HEK293 (cell line): Measurements from ENCODE around the gene AXIN1.

Experiments
- CTCF ChIA-PET: fragments of 350-600 bp; formaldehyde crosslinking; extraction: SDS; loops from one replicate; lab custom pipeline; 2021; ENCODE audit warnings: antibody characterized with exemption; lab: Yijun Ruan, JAX
- POLR2A ChIA-PET: fragments of 300-600 bp; formaldehyde crosslinking; extraction: SDS; loops from one replicate; lab custom pipeline; 2020; ENCODE audit warnings: antibody characterized with exemption, inconsistent platforms; lab: Yijun Ruan, JAX
- H3K27ac ChIP-seq: fragments of 200-500 bp; sonication (Bioruptor generic); 2 replicates; pipeline ENCODE4 v1.5.1; 2014; ENCODE audit warnings: low read depth, low read length, control low read depth, inconsistent platforms; ENCODE audit errors: extremely low read depth
- H3K36me3 ChIP-seq, 2 experiments: fragments of 200-500 bp in 1 of 2; sonication (Bioruptor generic) in 1 of 2; 1 replicate in 1 of 2; 2 replicates in 1 of 2; pipeline ENCODE4 v1.5.1; 2014 to 2017; ENCODE audit warnings: inconsistent platforms in 2 of 2, low read length in 2 of 2; ENCODE audit not compliant: control insufficient read depth in 2 of 2, insufficient read depth in 1 of 2
- H3K4me1 ChIP-seq: fragments of 200-500 bp; sonication (Bioruptor generic); 2 replicates; pipeline ENCODE4 v1.5.1; 2014; ENCODE audit warnings: mild to moderate bottlenecking, low read length, inconsistent platforms; ENCODE audit not compliant: control insufficient read depth, insufficient read depth
- H3K4me3 ChIP-seq: 2 replicates; pipeline ENCODE4 v1.5.1; 2011; ENCODE audit warnings: low read depth, mild to moderate bottlenecking, control low read depth, low read length, moderate library complexity
- H3K9me3 ChIP-seq: fragments of 200-500 bp; sonication (Bioruptor generic); 2 replicates; pipeline ENCODE4 v1.5.1; 2014; ENCODE audit warnings: low read depth, low read length, inconsistent platforms; ENCODE audit not compliant: control insufficient read depth, insufficient read depth
- GLIS1 ChIP-seq: fragments of 450-650 bp; formaldehyde crosslinking; IDR thresholded peaks from 2 replicates; pipeline ENCODE4 v1.5.1; 2016; ENCODE audit warnings: missing biosample characterization, missing genetic modification characterization
- HOXA7 ChIP-seq: sonication (generic); formaldehyde crosslinking; IDR thresholded peaks from 2 replicates; pipeline ENCODE4 v1.8.1; 2022; ENCODE audit warnings: missing genetic modification reagents, borderline replicate concordance
- MEIS1 ChIP-seq: sonication (generic); formaldehyde crosslinking; IDR thresholded peaks from 2 replicates; pipeline ENCODE4 v1.8.1; 2022; ENCODE audit warnings: missing genetic modification reagents, mild to moderate bottlenecking, borderline replicate concordance
- OSR2 ChIP-seq: fragments of 450-650 bp; formaldehyde crosslinking; IDR thresholded peaks from 2 replicates; pipeline ENCODE4 v1.5.1; 2016; ENCODE audit warnings: missing biosample characterization, missing genetic modification characterization
- SCRT1 ChIP-seq: fragments of 450-650 bp; formaldehyde crosslinking; IDR thresholded peaks from 2 replicates; pipeline ENCODE4 v1.5.1; 2016; ENCODE audit warnings: missing biosample characterization, missing genetic modification characterization, borderline replicate concordance
- ZBTB1 ChIP-seq: fragments of 450-650 bp; formaldehyde crosslinking; IDR thresholded peaks from 2 replicates; pipeline ENCODE4 v1.5.1; 2016; ENCODE audit warnings: missing biosample characterization, missing genetic modification characterization
- ZBTB48 ChIP-seq: fragments of 450-650 bp; formaldehyde crosslinking; IDR thresholded peaks from 2 replicates; pipeline ENCODE4 v1.5.1; 2016; ENCODE audit warnings: missing biosample characterization, missing genetic modification characterization
- ZBTB8A ChIP-seq: fragments of 450-650 bp; formaldehyde crosslinking; IDR thresholded peaks from 2 replicates; pipeline ENCODE4 v1.5.1; 2016; ENCODE audit warnings: missing biosample characterization, missing genetic modification characterization
- ZEB2 ChIP-seq: fragments of 450-650 bp; formaldehyde crosslinking; IDR thresholded peaks from 2 replicates; pipeline ENCODE4 v1.5.1; 2016; ENCODE audit warnings: missing biosample characterization, missing genetic modification characterization
- ZIC2 ChIP-seq: fragments of 450-650 bp; formaldehyde crosslinking; IDR thresholded peaks from 2 replicates; pipeline ENCODE4 v1.5.1; 2016; ENCODE audit warnings: missing biosample characterization, missing genetic modification characterization
- ZNF121 ChIP-seq: fragments of 450-650 bp; formaldehyde crosslinking; IDR thresholded peaks from 2 replicates; pipeline ENCODE4 v1.5.1; 2016; ENCODE audit warnings: missing biosample characterization, missing genetic modification characterization
- ZNF174 ChIP-seq: fragments of 450-650 bp; formaldehyde crosslinking; IDR thresholded peaks from 2 replicates; pipeline ENCODE4 v1.5.0; 2017; ENCODE audit warnings: missing biosample characterization, mild to moderate bottlenecking, missing genetic modification characterization
- ZNF18 ChIP-seq: fragments of 450-650 bp; formaldehyde crosslinking; IDR thresholded peaks from 2 replicates; pipeline ENCODE4 v1.5.1; 2016; ENCODE audit warnings: missing biosample characterization, missing genetic modification characterization
- ZNF266 ChIP-seq: fragments of 450-650 bp; formaldehyde crosslinking; IDR thresholded peaks from 2 replicates; pipeline ENCODE4 v1.5.1; 2016; ENCODE audit warnings: missing biosample characterization, missing genetic modification characterization, low read depth
- ZNF292 ChIP-seq: fragments of 450-650 bp; formaldehyde crosslinking; IDR thresholded peaks from 2 replicates; pipeline ENCODE4 v1.5.1; 2016; ENCODE audit warnings: low read depth, missing biosample characterization, missing genetic modification characterization, borderline replicate concordance
- ZNF350 ChIP-seq: fragments of 450-650 bp; formaldehyde crosslinking; IDR thresholded peaks from 2 replicates; pipeline ENCODE4 v1.5.0; 2017; ENCODE audit warnings: missing biosample characterization, mild to moderate bottlenecking, missing genetic modification characterization
- ZNF416 ChIP-seq: fragments of 450-650 bp; formaldehyde crosslinking; IDR thresholded peaks from 2 replicates; pipeline ENCODE4 v1.5.1; 2016; ENCODE audit warnings: missing biosample characterization, missing genetic modification characterization
- ZNF426 ChIP-seq: fragments of 450-650 bp; formaldehyde crosslinking; IDR thresholded peaks from 2 replicates; pipeline ENCODE4 v1.5.1; 2017; ENCODE audit warnings: missing biosample characterization, missing genetic modification characterization, mild to moderate bottlenecking, inconsistent platforms, moderate library complexity
- ZNF530 ChIP-seq: fragments of 450-650 bp; formaldehyde crosslinking; IDR thresholded peaks from 2 replicates; pipeline ENCODE4 v1.5.1; 2016; ENCODE audit warnings: low read depth, missing biosample characterization, missing genetic modification characterization
- ZNF600 ChIP-seq: fragments of 450-650 bp; formaldehyde crosslinking; IDR thresholded peaks from 2 replicates; pipeline ENCODE4 v1.5.1; 2016; ENCODE audit warnings: missing biosample characterization, missing genetic modification characterization
- ZNF677 ChIP-seq: fragments of 450-650 bp; IDR thresholded peaks from 2 replicates; pipeline ENCODE4 v1.5.0; 2018; ENCODE audit warnings: missing biosample characterization, mild to moderate bottlenecking, missing genetic modification characterization, moderate library complexity
- ZNF768 ChIP-seq: fragments of 450-650 bp; formaldehyde crosslinking; IDR thresholded peaks from 2 replicates; pipeline ENCODE4 v1.5.1; 2018; ENCODE audit warnings: missing biosample characterization, mild to moderate bottlenecking, missing genetic modification characterization
- ZNF791 ChIP-seq: fragments of 450-650 bp; formaldehyde crosslinking; IDR thresholded peaks from 2 replicates; pipeline ENCODE4 v1.5.1; 2016; ENCODE audit warnings: missing biosample characterization, missing genetic modification characterization
- ZSCAN30 ChIP-seq: fragments of 450-650 bp; IDR thresholded peaks from 2 replicates; pipeline ENCODE4 v1.5.1; 2018; ENCODE audit warnings: missing biosample characterization, mild to moderate bottlenecking, missing genetic modification characterization, moderate library complexity

The AXIN1 gene

GRCh38 chr16:316741-317464 lies 35.6 kb downstream of the AXIN1 start:
- H3K36me3 ChIP-seq, result peaks cover 0 to 54% of the 10 kb centered on the region in 2 experiments; a peak in 2 of 3 replicates
- TF ChIP-seq MEIS1 (CRISPR knock-in tag) (no peak), ZNF768 (tag by site-specific recombination) (no peak), GLIS1 (peak; percentile 48; the same call in 1 of the 2 replicates), ZIC2 (tag by site-specific recombination) (0 out of 2 replicates have a peak, but pooled peaks have one; percentile 24)
- CTCF ChIA-PET, result no interaction called here

GRCh38 chr16:314795-315299 lies 37.7 kb downstream of the AXIN1 start:
- CTCF ChIA-PET, result interaction anchor here (0.7 to 1.4 kb wide), 2 partner anchors 79 to 222 kb away, joined by 3 read pairs; no protein-coding TSS in a partner anchor
- POLR2A ChIA-PET, result no interaction called here
- no peaks in the 10 kb centered on the region for H3K9me3 ChIP-seq
- TF ChIP-seq ZNF416 (tag by site-specific recombination) (no peak), HOXA7 (CRISPR knock-in tag) (no peak), SCRT1 (tag by site-specific recombination) (no peak), ZNF600 (no peak), ZBTB1 (tag by site-specific recombination) (no peak), ZNF426 (tag by site-specific recombination) (no peak), ZNF121 (tag by site-specific recombination) (no peak), ZBTB48 (tag by site-specific recombination) (no peak), ZNF266 (no peak), ZBTB8A (no peak), ZNF18 (tag by site-specific recombination) (no peak), ZNF768 (tag by site-specific recombination) (no peak), ZEB2 (no peak), ZNF677 (tag by site-specific recombination) (no peak), ZNF174 (tag by site-specific recombination) (no peak), ZSCAN30 (no peak), ZNF350 (tag by site-specific recombination) (no peak), MEIS1 (CRISPR knock-in tag) (no peak)
- no peak overlapping the region for H3K27ac ChIP-seq
- no peak overlapping the region for H3K4me3 ChIP-seq
- peaks cover 0 to 60% of the 10 kb centered on the region in 2 experiments; a peak in 2 of 3 replicates for H3K36me3 ChIP-seq
- H3K4me1 ChIP-seq, result no peaks in the 10 kb centered on the region

More at GRCh38 chr16:316741-317464, 35.6 kb downstream of the AXIN1 start:
- Histone ChIP-seq H3K4me3 (no peak overlapping the region), H3K9me3 (no peaks in the 10 kb centered on the region), H3K4me1 (no peaks in the 10 kb centered on the region), H3K27ac (no peak overlapping the region)
- POLR2A ChIA-PET, result no interaction called here

GRCh38 chr16:314351-314750 lies 38.2 kb downstream of the AXIN1 start:
- no peak overlapping the region for H3K27ac ChIP-seq
- H3K4me1 ChIP-seq, result no peaks in the 10 kb centered on the region
- H3K36me3 ChIP-seq, result peaks cover 0 to 62% of the 10 kb centered on the region in 2 experiments; a peak in 2 of 3 replicates
- no peak for TF ChIP-seq OSR2 (tag by site-specific recombination)
- no peak for TF ChIP-seq ZNF292
- TF ChIP-seq ZNF530 (tag by site-specific recombination), result no peak
- no peak for TF ChIP-seq ZNF174 (tag by site-specific recombination)
- TF ChIP-seq ZNF791 (tag by site-specific recombination), result no peak
- no peaks in the 10 kb centered on the region for H3K9me3 ChIP-seq
- no peak overlapping the region for H3K4me3 ChIP-seq
- CTCF ChIA-PET, result interaction anchor here (0.7 kb wide), 1 partner anchor 221 kb away, joined by 3 read pairs; no protein-coding TSS in a partner anchor
- POLR2A ChIA-PET, result interaction anchor here (0.5 kb wide), 1 partner anchor 39 kb away, joined by 3 read pairs; no protein-coding TSS in a partner anchor
